Measurements from ENCODE around the gene TOP2B. TPM values are rescaled to one million over a fixed set of nuclear protein-coding genes. Genes with fewer than 3 reads are reported as not detected.

The TOP2B gene
- total and polyA plus RNA-seq, 2 experiments from 2014 or later, result 92.0 to 179 TPM

DNA sequence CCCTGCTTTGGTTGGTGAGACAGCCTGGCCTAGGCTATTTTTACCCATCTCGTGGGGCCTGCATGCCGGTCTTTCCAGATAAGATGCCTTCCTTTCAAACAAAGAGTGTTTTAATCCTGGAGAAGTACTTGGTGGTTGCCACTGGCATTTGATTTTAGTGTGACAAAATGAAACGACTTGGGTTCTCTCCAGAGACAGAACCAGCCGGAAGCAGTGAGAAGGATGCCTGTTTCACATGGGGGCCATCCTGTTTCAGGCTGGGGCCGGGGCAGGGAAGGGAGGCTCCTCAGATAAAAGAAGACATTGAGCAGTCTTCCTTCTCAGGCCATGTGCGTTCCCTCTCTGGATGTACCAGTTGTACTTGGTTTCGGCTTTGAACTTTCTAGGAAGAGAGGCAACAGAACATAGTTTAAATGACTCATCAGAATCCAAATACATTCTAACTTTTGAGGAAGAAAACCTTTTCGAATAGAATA is 74.9 kb downstream of the TOP2B start:
- H3K9me3 Mint-ChIP-seq, result no peaks in the 10 kb centered on the region; the same call in 2 of the 3 replicates
- no peak overlapping the region for H3K4me3 ChIP-seq
- no peaks in the 10 kb centered on the region for H3F3A ChIP-seq (replicated peaks; ENCODE audit: low read depth)
- H3K4me3 Mint-ChIP-seq, result no peak overlapping the region
- H3K4me1 Mint-ChIP-seq, result peaks cover 10% of the 10 kb centered on the region; the same call in 2 of the 3 replicates
- H3K4me2 ChIP-seq, result no peak overlapping the region
- no peaks in the 10 kb centered on the region for H3K36me3 Mint-ChIP-seq (ENCODE audit: low read depth)
- H2AFZ ChIP-seq, result no peak overlapping the region
- peak overlapping the region; percentile 46; the same call in 1 of the 2 replicates for H3K27ac Mint-ChIP-seq
- no peak overlapping the region for H3K27ac ChIP-seq (ENCODE audit: low read depth)
- TF ChIP-seq ZNF331 (CRISPR knock-in tag; IDR thresholded peaks at IDR 0.05; ENCODE audit: low read depth) (no peak), STAT1 (IDR thresholded peaks at IDR 0.05; ENCODE audit: unreplicated experiment) (no peak), EZH2 (IDR thresholded peaks at IDR 0.05; ENCODE audit: low read depth, unreplicated experiment) (no peak), CREB1 (CRISPR knock-in tag; IDR thresholded peaks at IDR 0.05; ENCODE audit: low read depth) (no peak), POLR2AphosphoS5 (IDR thresholded peaks at IDR 0.05; ENCODE audit: low read depth) (no peak), ZNF114 (CRISPR knock-in tag; IDR thresholded peaks at IDR 0.05) (no peak), NANOG (IDR thresholded peaks at IDR 0.05; ENCODE audit: borderline replicate concordance) (no peak)
- TF ChIP-seq, protein P1, sequence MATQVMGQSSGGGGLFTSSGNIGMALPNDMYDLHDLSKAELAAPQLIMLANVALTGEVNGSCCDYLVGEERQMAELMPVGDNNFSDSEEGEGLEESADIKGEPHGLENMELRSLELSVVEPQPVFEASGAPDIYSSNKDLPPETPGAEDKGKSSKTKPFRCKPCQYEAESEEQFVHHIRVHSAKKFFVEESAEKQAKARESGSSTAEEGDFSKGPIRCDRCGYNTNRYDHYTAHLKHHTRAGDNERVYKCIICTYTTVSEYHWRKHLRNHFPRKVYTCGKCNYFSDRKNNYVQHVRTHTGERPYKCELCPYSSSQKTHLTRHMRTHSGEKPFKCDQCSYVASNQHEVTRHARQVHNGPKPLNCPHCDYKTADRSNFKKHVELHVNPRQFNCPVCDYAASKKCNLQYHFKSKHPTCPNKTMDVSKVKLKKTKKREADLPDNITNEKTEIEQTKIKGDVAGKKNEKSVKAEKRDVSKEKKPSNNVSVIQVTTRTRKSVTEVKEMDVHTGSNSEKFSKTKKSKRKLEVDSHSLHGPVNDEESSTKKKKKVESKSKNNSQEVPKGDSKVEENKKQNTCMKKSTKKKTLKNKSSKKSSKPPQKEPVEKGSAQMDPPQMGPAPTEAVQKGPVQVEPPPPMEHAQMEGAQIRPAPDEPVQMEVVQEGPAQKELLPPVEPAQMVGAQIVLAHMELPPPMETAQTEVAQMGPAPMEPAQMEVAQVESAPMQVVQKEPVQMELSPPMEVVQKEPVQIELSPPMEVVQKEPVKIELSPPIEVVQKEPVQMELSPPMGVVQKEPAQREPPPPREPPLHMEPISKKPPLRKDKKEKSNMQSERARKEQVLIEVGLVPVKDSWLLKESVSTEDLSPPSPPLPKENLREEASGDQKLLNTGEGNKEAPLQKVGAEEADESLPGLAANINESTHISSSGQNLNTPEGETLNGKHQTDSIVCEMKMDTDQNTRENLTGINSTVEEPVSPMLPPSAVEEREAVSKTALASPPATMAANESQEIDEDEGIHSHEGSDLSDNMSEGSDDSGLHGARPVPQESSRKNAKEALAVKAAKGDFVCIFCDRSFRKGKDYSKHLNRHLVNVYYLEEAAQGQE (IDR thresholded peaks at IDR 0.05; ENCODE audit: unreplicated experiment), result no peak
- TF ChIP-seq, protein P2, sequence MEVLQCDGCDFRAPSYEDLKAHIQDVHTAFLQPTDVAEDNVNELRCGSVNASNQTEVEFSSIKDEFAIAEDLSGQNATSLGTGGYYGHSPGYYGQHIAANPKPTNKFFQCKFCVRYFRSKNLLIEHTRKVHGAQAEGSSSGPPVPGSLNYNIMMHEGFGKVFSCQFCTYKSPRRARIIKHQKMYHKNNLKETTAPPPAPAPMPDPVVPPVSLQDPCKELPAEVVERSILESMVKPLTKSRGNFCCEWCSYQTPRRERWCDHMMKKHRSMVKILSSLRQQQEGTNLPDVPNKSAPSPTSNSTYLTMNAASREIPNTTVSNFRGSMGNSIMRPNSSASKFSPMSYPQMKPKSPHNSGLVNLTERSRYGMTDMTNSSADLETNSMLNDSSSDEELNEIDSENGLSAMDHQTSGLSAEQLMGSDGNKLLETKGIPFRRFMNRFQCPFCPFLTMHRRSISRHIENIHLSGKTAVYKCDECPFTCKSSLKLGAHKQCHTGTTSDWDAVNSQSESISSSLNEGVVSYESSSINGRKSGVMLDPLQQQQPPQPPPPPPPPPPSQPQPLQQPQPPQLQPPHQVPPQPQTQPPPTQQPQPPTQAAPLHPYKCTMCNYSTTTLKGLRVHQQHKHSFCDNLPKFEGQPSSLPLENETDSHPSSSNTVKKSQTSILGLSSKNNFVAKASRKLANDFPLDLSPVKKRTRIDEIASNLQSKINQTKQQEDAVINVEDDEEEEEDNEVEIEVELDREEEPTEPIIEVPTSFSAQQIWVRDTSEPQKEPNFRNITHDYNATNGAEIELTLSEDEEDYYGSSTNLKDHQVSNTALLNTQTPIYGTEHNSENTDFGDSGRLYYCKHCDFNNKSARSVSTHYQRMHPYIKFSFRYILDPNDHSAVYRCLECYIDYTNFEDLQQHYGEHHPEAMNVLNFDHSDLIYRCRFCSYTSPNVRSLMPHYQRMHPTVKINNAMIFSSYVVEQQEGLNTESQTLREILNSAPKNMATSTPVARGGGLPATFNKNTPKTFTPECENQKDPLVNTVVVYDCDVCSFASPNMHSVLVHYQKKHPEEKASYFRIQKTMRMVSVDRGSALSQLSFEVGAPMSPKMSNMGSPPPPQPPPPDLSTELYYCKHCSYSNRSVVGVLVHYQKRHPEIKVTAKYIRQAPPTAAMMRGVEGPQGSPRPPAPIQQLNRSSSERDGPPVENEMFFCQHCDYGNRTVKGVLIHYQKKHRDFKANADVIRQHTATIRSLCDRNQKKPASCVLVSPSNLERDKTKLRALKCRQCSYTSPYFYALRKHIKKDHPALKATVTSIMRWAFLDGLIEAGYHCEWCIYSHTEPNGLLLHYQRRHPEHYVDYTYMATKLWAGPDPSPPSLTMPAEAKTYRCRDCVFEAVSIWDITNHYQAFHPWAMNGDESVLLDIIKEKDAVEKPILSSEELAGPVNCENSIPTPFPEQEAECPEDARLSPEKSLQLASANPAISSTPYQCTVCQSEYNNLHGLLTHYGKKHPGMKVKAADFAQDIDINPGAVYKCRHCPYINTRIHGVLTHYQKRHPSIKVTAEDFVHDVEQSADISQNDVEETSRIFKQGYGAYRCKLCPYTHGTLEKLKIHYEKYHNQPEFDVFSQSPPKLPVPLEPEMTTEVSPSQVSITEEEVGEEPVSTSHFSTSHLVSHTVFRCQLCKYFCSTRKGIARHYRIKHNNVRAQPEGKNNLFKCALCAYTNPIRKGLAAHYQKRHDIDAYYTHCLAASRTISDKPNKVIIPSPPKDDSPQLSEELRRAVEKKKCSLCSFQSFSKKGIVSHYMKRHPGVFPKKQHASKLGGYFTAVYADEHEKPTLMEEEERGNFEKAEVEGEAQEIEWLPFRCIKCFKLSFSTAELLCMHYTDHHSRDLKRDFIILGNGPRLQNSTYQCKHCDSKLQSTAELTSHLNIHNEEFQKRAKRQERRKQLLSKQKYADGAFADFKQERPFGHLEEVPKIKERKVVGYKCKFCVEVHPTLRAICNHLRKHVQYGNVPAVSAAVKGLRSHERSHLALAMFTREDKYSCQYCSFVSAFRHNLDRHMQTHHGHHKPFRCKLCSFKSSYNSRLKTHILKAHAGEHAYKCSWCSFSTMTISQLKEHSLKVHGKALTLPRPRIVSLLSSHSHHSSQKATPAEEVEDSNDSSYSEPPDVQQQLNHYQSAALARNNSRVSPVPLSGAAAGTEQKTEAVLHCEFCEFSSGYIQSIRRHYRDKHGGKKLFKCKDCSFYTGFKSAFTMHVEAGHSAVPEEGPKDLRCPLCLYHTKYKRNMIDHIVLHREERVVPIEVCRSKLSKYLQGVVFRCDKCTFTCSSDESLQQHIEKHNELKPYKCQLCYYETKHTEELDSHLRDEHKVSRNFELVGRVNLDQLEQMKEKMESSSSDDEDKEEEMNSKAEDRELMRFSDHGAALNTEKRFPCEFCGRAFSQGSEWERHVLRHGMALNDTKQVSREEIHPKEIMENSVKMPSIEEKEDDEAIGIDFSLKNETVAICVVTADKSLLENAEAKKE (CRISPR knock-in tag; IDR thresholded peaks at IDR 0.05), result no peak
- TF ChIP-seq, protein P3, sequence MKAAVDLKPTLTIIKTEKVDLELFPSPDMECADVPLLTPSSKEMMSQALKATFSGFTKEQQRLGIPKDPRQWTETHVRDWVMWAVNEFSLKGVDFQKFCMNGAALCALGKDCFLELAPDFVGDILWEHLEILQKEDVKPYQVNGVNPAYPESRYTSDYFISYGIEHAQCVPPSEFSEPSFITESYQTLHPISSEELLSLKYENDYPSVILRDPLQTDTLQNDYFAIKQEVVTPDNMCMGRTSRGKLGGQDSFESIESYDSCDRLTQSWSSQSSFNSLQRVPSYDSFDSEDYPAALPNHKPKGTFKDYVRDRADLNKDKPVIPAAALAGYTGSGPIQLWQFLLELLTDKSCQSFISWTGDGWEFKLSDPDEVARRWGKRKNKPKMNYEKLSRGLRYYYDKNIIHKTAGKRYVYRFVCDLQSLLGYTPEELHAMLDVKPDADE (IDR thresholded peaks at IDR 0.05), result no peak
- TF ChIP-seq, protein P4, sequence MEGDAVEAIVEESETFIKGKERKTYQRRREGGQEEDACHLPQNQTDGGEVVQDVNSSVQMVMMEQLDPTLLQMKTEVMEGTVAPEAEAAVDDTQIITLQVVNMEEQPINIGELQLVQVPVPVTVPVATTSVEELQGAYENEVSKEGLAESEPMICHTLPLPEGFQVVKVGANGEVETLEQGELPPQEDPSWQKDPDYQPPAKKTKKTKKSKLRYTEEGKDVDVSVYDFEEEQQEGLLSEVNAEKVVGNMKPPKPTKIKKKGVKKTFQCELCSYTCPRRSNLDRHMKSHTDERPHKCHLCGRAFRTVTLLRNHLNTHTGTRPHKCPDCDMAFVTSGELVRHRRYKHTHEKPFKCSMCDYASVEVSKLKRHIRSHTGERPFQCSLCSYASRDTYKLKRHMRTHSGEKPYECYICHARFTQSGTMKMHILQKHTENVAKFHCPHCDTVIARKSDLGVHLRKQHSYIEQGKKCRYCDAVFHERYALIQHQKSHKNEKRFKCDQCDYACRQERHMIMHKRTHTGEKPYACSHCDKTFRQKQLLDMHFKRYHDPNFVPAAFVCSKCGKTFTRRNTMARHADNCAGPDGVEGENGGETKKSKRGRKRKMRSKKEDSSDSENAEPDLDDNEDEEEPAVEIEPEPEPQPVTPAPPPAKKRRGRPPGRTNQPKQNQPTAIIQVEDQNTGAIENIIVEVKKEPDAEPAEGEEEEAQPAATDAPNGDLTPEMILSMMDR (conservative IDR thresholded peaks at IDR 0.05; ENCODE audit: low read depth in 2 of 2), result no peak
- H3K9me2 ChIP-seq (ENCODE audit: insufficient read depth), result no peaks in the 10 kb centered on the region
- H3K27me3 ChIP-seq (ENCODE audit: insufficient read depth), result no peaks in the 10 kb centered on the region
- no peaks in the 10 kb centered on the region for H3K36me3 ChIP-seq (ENCODE audit: insufficient read depth)
- ATAC-seq (no peak), DNase-seq (ENCODE audit: low spot score) (no peak)
- no peaks in the 10 kb centered on the region for H3K79me2 ChIP-seq (replicated peaks; ENCODE audit: insufficient read depth)
- H3K27me3 Mint-ChIP-seq (ENCODE audit: insufficient read depth, low read depth, poor library complexity), result peaks cover 2% of the 10 kb centered on the region
- H4K20me1 ChIP-seq (replicated peaks; ENCODE audit: insufficient read depth), result no peaks in the 10 kb centered on the region
- H3K4me1 ChIP-seq (ENCODE audit: insufficient read depth), result no peaks in the 10 kb centered on the region

Measured in GM23338 (cell line).